T follicular helper cell (primary cell): ENCODE results near the gene C1GALT1C1.
"Not testable (repeated sequence)": the region's sequence is repeated elsewhere in the genome, so short reads cannot be mapped to it uniquely, and the experiment has no call there.

Experiments
- DNase-seq: peaks from one replicate; pipeline ENCODE4 v3.0.0-alpha.2; 2020; ENCODE audit warnings: low read depth
- total RNA-seq, 2 experiments: gene quantifications; one replicate each; lab custom pipeline; 2026; lab: John Stamatoyannopoulos, UW

The C1GALT1C1 gene
- total RNA-seq = 30.7 to 33.2 reads per million in 2 experiments

DNA sequence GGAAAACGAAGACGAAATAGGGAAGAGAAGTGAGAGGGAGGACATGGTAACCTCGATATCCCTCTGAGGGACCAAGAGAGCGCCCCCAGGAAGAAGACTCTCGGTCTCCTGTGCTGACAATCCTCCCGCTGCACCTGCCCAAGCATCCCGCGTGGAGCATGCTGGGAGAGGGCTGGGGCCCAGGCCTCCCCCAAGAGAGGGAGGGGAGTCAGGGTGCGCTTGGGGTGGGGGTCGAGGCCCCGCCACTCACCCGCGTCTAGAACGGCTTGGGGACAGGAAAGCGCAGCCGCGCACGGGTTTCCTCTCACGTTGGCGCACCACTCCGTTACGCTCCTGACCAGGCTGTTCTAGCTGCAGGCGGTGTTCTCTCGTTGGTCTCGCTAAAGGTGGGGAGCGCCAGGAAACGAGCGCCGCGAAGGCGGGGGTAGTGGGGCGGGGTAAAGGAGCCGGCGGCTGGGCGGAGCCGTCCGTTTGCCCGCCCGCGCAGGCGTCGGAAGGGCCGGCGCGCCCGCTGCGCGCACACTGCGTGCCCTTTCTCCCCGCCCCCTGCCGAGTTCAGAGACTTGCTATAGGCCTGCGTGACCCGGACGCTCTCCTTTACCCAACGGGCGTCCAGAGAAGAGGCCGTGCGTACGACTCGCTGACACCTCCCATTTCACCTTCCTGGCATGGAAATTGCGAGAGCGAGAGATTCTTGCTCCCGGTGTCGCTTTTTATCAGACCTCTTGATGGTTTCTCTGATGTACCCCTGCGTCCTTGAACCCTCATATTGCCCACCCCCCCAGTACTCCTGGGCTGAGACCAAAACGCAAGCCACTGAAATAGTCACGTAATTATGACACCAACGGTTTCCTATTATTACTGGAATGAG, at the start of gene C1GALT1C1:
TSS of gene C1GALT1C1 (minus strand) at position 388 of the 871 bp plus-strand sequence. CDS start 2,888 bp downstream, outside the sequence.
- peak; percentile 86 for DNase-seq

- no peak for DNase-seq
These were observed 47.3 kb upstream of the C1GALT1C1 start for GRCh38 chrX:120677004-120677652.

DNA sequence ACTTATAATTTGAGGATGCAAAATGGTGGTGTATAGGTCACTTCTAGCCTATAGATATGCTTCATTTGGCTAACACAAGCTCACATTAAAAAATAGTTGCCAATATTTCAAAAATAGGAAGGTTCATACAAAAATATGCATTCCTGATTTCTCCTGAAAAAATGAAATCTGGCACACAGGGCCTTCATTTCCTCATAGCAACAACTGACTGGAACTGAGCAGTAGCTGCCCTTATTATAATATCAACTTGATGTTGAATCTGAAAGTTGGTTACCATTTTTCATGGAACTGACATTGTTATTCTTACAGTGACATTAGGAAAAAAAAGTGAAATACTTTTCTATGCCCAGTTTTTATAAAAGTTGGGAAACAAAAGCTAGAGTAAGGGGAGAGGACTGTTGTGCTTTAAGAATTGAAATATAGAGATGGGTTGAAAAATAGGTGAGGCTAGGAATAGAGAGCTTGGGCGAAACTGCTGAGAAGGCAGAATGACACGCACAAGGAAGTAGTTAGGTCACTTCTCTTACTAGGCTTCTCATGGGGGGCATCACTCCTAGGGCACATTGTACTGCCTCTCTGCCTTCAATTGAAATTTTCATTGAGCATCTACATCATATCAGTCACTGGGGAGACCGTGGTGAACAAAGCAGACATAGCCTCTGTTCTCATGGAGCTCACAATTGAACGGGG, 43.1 kb upstream of the C1GALT1C1 start:
- DNase-seq = no peak

DNA sequence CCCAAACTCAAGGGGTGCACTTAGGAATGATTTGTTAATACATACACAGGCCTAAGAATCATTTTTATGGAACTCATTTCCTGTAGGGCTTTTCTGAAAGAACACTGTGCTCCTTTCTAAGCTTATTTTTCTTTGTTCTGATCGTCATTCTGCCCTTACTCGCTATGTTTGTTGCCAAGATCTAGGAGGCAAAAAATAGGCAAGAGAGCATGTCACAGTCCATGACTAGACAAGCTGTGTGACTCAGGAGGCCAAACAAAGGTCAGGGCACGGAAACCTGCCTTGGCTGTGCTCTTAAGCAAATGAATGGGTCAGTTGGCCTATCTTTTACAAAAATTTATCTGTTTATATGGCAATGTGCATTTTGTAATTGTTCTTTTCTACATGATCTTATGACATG, 42.5 kb upstream of the C1GALT1C1 start:
- no peak for DNase-seq

DNA sequence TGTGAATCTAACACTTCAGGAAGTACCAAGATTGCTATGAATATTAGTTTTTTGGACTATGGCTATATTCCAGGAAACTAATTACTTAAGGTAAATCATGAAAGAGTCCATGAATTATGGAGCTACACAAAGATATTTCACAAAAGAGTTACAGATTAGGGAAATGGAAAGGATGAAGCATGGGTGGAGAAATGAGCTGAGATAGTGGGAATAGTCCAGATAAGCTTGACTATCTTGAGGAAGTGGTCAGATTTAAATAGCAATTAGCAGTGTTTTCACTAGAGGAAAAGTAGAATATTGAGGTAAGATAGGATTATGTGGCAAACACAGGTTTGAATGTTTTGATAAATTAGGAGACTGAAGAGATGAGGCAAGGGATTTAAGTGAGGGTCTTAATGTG, 42.1 kb upstream of the C1GALT1C1 start:
- DNase-seq = no peak

DNA sequence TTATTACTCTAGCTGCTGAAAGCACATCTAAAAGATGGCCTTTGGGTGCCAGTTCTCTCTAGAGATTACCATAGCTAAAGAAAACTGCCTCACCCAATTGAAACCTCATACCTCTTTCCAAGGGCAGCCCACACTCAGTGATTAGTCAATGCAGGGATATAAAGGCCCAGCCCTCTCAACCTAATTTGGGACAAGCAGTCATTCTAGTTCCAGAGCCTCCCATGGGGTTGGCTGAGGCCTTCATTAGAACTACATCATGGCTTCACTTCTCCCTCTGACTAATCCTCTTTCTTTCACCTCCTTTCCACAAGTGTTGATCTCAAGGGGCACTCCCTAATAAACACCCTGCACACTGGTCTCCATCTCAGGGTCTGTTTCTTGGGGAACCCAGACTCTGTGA, 38.5 kb upstream of the C1GALT1C1 start:
- no peak for DNase-seq

GRCh38 chrX:120664535-120664934, 34.7 kb upstream of the C1GALT1C1 start:
- DNase-seq = not testable (repeated sequence)

- DNase-seq = no peak
These were observed 34.2 kb upstream of the C1GALT1C1 start for GRCh38 chrX:120664081-120664480.

DNA sequence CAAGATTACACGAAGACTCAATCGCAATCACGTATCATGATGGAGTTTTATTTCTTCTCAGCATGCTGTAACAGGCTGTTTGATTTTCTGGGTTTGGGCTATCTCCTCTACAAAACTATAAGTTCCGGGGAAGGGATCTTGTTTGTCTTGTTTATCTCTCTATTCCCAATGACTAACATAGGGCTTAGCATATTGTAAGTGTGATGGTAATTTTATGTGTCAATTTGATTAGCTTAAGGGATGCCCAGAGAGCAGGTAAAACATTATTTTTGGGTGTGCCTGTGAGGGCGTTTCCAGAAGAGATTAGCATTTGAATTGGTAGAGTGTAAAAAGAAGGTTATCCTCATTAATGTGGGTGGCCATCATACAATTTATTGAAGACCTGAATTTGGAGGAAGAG, 32.8 kb upstream of the C1GALT1C1 start:
- no peak for DNase-seq

DNA sequence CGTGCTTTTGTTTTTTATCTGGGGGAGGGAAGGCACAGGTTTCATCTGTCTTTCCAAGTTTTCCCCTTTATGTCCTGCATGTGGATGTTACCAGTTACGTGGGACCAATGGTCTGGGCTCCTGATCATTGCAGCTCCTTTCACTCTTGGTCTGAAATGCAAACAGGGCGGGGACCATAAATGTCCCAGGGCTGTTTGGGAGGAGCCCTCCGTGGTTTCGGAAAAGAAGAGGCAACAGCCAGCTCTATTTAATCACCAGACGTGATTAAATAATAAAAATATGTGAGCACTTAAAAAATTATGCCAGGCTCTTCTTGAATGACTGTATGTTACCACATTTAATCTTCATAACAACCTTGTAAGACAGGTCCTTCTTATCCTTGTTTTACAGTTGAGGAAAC, 30.8 kb upstream of the C1GALT1C1 start:
- DNase-seq = no peak

DNA sequence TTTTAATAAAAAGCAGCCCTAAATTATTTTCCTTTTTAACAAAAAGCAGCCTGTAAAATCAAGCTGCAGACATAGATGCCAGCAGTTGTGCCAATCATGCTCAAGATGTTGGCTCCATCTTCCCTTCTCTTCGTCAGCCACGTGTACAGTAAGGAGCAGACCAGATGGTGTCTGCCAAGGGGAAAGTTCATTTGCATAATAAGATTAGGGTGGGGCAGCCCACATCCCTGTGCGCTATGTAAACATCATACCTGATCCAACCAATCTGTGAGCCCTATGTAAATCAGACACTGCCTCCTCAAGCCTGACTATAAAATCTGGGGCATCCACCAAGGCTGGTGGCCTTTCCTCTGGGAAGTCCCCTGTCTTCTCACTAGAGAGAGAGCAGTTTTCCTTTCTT, 23.1 kb upstream of the C1GALT1C1 start:
- DNase-seq = no peak

DNA sequence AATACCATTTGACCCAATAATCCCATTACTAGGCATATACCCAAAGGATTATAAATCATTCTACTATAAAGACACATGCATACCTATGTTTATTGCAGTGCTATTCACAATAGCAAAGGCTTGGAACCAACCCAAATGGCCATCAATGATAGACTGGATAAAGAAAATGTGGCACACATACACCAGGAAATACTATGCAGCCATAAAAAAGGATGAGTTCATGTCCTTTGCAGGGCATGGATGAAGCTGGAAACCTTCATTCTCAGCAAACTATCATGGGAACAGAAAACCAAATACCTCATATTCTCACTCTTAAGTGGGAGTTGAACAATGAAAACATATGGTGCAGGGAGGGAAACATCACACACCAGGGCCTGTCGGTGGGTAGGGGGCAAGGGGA, 22.4 kb upstream of the C1GALT1C1 start:
- not testable (repeated sequence) for DNase-seq

- no peak for DNase-seq
These were observed 17.3 kb upstream of the C1GALT1C1 start for GRCh38 chrX:120647127-120647526.

GRCh38 chrX:120642871-120643270, 13.0 kb upstream of the C1GALT1C1 start:
- DNase-seq = no peak

GRCh38 chrX:120638619-120639018, 8.8 kb upstream of the C1GALT1C1 start:
- no peak for DNase-seq

DNA sequence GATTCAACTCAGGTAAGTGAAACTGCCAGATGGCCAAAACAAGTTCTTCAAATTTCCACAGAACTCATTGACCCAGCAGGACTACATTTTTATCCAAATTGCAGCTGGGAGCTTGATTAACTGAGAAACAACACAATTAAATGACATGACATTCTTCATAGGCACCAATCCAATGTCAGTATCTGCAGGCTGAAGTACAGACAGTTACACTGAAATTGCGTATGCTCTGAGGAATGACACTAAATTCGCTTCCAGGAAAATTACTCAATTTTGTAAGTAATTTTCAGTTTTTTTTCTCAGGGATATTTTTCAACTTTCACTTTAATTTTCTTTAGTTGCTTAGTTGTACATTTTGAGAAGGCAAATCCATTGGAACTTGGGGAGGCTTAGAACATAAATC, 4.5 kb downstream of the C1GALT1C1 start:
- DNase-seq = no peak

DNA sequence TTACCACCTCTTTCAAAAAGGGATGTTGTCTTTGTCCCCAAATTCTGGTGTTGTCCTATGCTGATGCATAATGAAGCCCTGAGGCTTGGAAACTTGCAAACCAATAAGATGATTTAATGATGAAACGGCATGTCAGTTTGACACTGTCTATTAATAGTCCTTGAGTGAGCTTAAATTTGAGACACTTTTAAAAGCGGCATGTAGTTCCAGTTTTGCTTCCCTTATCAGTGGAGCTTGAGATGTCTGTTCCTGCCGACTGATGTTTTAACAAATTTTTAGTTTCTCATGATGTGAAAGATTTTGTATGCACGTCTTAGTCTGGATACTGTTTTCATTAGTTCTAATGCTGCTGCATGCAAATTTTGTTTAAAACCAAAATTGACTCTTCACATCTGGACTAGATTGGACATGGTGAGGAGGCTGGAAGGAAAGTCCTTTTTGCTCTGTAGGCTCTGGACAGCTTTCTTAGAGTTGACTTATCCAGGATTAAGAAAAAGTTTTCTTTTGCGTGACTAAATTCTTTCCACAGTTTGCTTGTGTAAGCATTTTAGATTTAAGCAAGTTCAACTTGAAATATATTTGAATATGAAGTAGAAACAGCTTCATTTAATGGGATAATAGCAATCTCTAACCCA, 11.7 kb downstream of the C1GALT1C1 start:
- no peak for DNase-seq

- no peak for DNase-seq
These were observed 15.0 kb downstream of the C1GALT1C1 start for GRCh38 chrX:120614816-120615215.

DNA sequence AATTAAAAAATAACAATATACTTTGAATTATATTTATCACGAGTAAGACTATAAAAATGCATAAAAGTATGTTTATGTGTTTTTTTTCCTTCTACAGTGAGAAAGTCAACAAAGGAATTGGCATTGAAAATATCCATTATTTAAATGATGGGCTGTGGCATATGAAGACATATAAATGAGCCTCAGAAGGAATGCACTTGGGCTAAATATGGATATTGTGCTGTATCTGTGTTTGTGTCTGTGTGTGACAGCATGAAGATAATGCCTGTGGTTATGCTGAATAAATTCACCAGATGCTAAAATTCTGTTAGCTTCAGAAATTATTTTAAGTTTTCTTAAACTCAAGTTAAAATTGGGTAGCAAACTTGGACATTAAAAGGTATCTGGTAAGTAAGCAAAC, 17.8 kb downstream of the C1GALT1C1 start:
- DNase-seq = no peak

DNA sequence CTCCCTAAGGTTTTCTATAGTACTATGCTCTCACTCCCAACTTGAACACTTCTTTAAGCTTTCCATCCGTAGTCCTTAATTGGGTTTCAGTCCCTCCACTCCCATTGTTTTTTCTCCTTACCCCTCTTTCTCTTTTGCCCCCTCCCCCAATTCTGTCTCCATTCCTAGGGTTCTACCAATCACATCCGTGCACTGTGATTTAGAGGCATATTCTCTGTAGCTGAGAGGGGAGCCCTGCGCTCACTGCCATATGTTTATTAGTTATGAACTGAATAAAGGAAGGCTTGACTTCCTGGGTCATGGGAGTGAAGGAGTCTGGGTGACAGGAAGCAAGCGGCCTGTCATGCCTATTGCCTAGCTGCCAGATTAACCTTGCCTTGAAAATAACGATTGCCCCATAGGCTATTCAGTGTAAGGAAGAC, 25.5 kb downstream of the C1GALT1C1 start:
- peak; percentile 9 for DNase-seq

- peak; percentile 69 for DNase-seq
These were observed 26.0 kb downstream of the C1GALT1C1 start, which contains the start of gene MCTS1 for GRCh38 chrX:120603707-120604360. Gene MCTS1, plus strand, starts transcription at chrX:120604101. Its CDS starts 136 bp downstream, at chrX:120604237.
